Raji (cell line): Measurements from ENCODE around the gene COX4I1.

Experiments used
- POLR2A ChIP-seq: IDR thresholded peaks from 2 replicates; pipeline ENCODE4 v1.6.1; 2011; ENCODE audit warnings: low read depth, low read length, control low read depth; ENCODE audit not compliant: insufficient read depth

The COX4I1 gene

GRCh38 chr16:85826686-85827247 lies 27.3 kb downstream of the COX4I1 start:
- TF ChIP-seq POLR2A: no peak

DNA sequence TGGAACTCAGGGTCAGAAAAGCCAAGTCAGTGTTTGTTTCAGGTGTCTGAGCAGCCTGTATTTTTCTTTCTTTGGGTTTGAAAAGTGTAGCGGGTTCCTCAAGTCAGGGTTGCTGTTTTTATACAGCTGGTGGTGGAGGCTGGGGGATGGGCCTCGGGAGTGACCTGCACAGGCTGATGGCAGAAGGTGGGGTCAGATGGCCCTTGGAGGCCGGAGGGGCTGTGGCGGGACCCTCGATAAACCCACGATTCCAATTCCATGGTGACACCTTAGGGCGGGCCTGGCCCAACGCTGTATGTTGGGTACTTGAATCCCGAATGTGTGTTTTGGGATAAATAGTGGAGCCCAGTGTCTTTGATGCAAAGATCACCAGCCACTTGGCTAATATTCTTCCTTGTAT lies 28.7 kb downstream of the COX4I1 start:
- no peak for TF ChIP-seq POLR2A

DNA sequence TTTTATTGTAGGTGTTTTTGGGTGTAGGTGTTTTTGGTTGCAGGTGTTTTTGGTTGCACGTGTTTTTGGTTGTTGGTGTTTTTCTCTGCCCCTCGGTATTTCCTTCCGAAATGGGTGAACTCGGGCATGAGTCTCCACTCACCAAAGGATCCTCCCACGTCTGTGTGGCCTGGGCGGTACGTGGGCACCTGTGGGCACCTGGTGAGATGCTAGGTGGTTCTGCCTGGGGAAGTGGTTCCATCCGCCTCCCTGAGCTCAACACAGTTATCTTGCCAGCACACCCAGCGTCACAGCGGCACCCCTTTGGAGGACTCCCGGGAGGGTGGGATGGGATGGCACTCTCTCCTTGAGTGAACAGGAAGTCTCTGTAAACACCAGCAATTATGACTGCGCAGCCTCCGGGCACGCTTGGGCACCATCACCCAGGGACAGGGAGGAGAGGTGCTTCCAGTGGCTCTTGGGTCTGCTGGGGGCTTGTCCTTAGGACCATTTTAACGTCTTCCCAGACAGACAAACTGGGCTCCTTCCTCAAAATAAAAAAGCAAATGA lies 29.8 kb downstream of the COX4I1 start:
- no peak for TF ChIP-seq POLR2A

DNA sequence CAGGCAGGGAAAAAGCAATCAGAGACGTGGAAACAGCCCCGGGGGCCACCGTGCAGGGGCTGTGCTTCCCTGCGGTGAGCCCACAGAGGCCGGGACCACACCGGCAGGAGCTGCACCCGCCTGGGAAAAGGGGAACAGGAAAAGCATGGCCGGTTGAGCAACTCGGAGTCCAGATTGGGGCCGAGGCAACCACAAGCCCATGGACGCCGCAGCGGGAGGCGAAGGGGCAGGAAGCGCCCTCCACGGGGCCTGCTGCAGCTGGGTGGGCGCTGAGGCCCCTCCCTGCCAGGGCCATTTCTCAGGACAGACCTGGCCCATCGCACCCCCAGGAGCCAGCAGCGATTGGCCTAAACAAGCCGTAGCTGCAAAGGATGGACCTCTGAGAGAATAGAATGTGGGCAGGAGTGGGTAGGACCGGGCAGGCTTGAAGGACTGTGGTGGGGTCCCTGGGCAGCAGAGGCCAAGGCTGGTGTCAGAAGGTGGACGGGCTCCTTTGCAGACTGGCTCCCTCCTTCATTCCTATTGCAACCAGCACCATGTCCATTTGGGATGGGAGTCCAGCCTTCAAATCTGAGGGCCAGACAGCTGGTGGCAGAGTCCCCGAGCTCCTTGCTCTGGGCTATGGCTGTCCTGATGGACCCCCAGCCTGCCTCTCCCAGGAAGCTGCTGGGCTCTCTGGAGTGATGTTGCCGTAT lies 30.4 kb downstream of the COX4I1 start:
- no peak for TF ChIP-seq POLR2A

DNA sequence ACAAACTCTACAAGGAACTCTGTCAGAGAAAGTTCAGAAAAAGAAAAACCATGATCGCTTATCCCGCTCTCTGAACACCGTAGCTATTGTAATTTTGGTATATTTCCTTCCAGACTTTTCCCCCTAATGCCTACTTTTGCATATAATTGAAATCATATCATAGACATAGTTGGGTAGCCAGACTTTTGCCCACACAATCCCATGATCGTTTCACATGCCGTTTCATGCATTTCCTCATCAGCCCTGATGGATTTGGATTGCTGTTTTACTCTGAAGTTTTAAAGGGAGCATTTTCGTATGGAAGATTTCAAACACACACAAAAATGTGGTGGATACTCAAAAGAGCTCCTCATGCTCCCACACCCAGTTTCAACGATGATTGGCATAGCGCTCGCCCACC lies 31.3 kb downstream of the COX4I1 start:
- no peak for TF ChIP-seq POLR2A

DNA sequence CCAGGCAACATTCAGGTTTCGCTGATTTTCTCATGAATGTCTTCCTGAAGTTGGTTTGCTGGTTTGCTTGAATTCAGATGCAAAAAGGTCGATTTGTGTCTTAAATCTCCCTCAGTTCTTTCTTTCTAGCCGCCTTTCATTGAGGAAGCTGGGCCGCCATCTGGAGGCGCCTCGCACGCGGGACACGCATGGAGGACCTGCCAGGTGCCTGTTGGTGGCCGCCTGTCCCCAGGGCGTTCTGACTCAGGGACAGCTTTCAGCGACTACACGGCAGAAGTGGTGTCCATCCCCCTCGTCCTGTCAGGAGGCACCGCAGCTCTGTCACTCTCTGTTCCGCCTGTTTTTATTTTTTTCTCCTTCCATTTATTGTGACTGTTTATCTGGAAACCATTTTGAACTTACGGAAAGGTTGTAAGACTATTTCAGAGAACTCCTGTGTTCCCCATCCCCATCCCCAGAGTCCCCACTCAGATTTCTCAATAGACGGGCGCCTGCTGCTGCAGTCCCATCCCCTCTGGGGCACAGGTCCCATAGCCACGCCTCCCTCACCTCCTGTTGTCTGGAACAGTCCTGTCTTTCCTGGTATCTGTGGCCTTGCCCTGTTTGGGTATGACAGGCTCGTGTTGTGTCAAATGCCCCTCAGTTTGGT lies 33.2 kb downstream of the COX4I1 start:
- TF ChIP-seq POLR2A: no peak

DNA sequence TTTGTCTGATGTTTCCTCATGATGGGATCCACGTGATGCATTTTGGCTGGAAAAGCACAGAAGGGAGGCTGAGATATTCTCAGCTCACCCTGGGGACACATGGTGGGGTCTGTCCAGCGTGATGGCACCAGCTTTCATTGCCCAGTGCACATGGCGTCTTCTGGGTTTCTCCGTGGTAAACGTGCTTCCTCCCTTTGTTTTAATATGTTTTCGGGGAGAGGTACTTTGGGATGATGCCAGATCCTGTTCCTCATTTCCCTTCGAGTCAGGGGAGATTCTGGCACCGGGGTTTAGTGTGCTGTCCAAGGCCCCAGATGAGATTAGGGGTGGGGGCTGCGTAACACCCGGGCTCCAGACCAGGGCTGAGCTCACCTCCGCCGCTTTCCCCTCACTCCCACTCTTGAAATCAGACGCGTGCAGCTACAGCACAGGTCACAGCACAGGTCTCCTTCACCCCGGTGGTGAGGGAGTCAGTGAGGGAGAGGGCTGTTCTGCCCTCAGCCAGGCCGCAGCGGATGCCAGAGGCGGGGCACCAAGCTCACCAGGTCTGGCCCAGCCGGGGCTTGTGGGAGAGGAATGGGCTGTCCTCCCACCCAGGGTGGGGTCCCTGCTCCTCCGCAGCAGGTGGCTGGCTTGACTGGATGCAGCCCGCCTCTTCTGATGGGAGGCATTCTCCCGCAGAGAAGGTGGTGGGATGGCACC lies 33.9 kb downstream of the COX4I1 start:
- no peak for TF ChIP-seq POLR2A

- TF ChIP-seq POLR2A: no peak
Measured at GRCh38 chr16:85834741-85835140, 35.2 kb downstream of the COX4I1 start.

GRCh38 chr16:85835227-85835751 lies 35.8 kb downstream of the COX4I1 start:
- no peak for TF ChIP-seq POLR2A

DNA sequence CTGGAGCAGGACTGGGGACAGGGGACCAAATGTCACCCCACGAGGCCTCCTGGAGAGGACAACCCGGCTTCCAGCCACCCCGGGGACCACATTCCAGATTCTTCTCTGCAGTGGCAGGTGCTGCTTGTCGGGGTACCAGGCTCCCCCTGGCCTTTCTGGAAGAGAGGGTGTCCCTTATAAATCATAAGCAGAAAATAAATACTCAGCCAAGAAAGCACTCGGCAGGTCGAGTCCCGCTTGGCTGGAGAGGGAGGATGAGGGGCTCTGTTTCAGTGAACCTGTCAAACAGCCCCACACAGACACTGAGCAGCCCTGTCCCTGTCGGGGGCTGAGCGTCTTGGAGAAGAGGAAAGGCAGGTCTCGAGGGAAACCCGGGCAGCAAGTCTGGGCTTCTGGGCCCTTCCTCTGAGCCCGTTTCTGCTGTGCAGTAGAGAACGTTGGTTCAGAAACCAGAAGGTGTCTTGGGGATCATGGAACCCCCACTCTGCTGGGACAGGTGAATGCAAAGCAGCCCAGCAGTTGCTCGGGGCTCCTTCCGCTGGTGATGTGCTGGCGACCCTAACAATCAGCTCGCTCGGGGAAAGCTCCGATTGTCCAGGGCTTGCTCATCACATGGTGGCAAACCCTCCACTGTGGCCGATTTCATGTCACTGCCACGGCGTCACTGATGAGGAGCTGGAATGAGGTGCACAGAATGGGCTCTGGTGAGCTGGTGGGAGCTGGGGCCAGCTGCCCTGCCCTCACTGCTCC lies 36.6 kb downstream of the COX4I1 start:
- TF ChIP-seq POLR2A: no peak

GRCh38 chr16:85836706-85837582 lies 37.4 kb downstream of the COX4I1 start:
- no peak for TF ChIP-seq POLR2A

DNA sequence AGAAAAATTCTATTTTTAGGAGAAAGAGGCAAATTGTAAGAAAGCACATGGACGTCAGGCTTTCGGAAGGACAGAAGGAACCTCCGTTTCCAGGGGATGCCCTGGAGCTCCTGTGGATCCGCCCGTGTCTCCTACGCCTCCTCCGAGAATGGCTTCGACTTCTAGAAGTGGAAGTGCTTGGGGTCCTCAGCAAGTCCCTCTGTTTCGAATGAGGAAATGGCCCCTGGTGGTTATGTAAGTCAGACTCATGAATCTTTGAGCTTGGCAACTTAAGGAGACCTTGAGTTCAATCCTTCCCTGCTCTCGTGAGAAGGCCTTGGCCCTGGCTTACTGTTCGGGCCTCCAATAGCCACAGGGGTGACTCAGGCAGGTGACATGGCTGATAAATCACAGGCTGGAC lies 38.9 kb downstream of the COX4I1 start:
- no peak for TF ChIP-seq POLR2A

DNA sequence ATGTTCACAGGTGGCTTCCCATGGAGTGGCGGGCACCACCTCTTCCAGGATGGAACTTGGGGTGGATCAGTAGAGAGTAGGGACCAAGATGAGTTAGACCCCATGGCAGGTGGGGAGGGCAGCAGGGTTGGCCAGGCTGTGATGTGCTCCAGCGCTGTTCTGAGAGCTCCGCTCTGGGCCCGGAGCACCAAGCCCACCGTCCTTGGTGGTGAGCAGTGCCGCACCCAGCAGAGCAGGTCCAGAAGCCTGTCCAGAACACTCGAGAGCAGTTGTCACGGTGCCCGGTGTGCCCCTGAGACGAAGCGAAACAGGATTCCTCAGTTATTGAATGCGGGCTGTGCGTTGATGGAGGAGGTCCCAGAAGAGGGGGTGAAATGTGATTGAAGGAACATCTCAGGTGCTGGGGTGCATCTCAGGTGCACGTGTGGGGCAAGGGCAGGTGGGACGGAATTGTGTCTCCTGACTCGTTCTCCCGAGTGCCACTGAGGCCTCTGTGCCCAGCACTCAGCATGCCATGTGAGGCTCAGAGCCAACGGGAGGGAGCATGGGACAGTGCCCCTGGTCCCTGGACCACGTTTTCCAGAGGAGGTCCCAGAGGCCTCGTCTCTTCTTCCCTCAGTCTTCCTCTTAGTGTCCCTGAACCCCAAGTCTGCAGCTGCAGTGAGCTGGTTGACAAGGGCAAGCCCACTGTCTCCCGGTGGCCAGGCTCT lies 39.5 kb downstream of the COX4I1 start:
- TF ChIP-seq POLR2A: no peak
